HepG2 (cell line): ENCODE data around the gene TMEM117. TPM values are rescaled to one million over a fixed set of nuclear protein-coding genes. Genes with fewer than 3 reads are reported as not detected.

Source experiments
- ATAC-seq: fragments of 200-7000 bp; cut with Tn5 transposase; 3 replicates; pipeline ENCODE4 v1.9.1; 2020; ENCODE audit warnings: mild to moderate bottlenecking, moderate library complexity
- BruUV-seq: library from RNA; stranded (reverse); fragments of 400-500 nt; replicated peaks from 2 replicates; lab custom pipeline; 2021; lab: Mats Ljungman, UMichigan
- CTCF ChIA-PET: fragments of 300-600 bp; formaldehyde crosslinking; extraction: SDS; loops from one replicate; lab custom pipeline; 2021; ENCODE audit warnings: low total read pairs, inconsistent platforms, low intra/inter-chr PET ratio; lab: Yijun Ruan, JAX
- POLR2A ChIA-PET: fragments of 350-600 bp; sonication (Branson Sonifier 250); formaldehyde crosslinking; loops from one replicate; lab custom pipeline; 2020; ENCODE audit warnings: antibody characterized with exemption, inconsistent platforms; lab: Yijun Ruan, JAX
- DNase-seq: peaks from one replicate; pipeline ENCODE4 v3.0.0-alpha.2; 2015; ENCODE audit warnings: low spot score
- FAIRE-seq: peaks from 3 replicates; lab custom pipeline; 2011; peaks lifted over from hg19 to GRCh38; lab: Jason Lieb, UNC
- H2AFZ ChIP-seq: one replicate; pipeline ENCODE4 v1.6.1; 2011; ENCODE audit warnings: low read length, inconsistent platforms
- H3K27ac ChIP-seq: fragments of 300-600 bp; 3 replicates; pipeline ENCODE4 v1.8.0; 2011; ENCODE audit warnings: mixed run types, mild to moderate bottlenecking, mixed read lengths, low read length, inconsistent platforms; ENCODE audit not compliant: insufficient read depth; ENCODE audit errors: extremely low read length
- H3K27me3 ChIP-seq, 2 experiments: fragments of 200-600 bp in 1 of 2; 2 replicates in 1 of 2; 3 replicates in 1 of 2; pipeline versions ENCODE4 v1.6.0 to v1.8.0; 2011; ENCODE audit warnings: low read length in 2 of 2, mild to moderate bottlenecking in 2 of 2, moderate library complexity in 2 of 2, inconsistent platforms in 1 of 2; ENCODE audit not compliant: insufficient read depth in 2 of 2, control insufficient read depth in 1 of 2
- H3K36me3 ChIP-seq, 2 experiments: fragments of 200-600 bp in 1 of 2; replicated peaks in 1 of 2; 2 replicates in 1 of 2; 3 replicates in 1 of 2; pipeline versions ENCODE4 v1.5.1 to v1.8.0; 2011; ENCODE audit warnings: low read length in 2 of 2, inconsistent platforms in 1 of 2; ENCODE audit not compliant: insufficient read depth in 2 of 2, control insufficient read depth in 1 of 2
- H3K4me1 ChIP-seq: 2 replicates; pipeline ENCODE4 v1.5.1; 2012; ENCODE audit warnings: low read length, inconsistent platforms; ENCODE audit not compliant: insufficient read depth
- H3K4me2 ChIP-seq: 2 replicates; pipeline ENCODE4 v1.6.0; 2011; ENCODE audit warnings: low read depth, low read length, inconsistent platforms
- H3K4me3 ChIP-seq, 3 experiments: fragments of 200-600 bp in 1 of 3; sonication (generic), shearing (Covaris generic) in 1 of 3; replicated peaks in 1 of 3; 2 replicates each; pipeline ENCODE4 v1.5.1; 2011 to 2016; ENCODE audit warnings: low read length in 3 of 3, inconsistent platforms in 2 of 3, low read depth in 2 of 3, mild to moderate bottlenecking in 2 of 3, control low read depth in 1 of 3, mixed read lengths in 1 of 3; ENCODE audit not compliant: insufficient read depth in 1 of 3
- H3K79me2 ChIP-seq: one replicate; pipeline ENCODE4 v1.6.1; 2011; ENCODE audit warnings: low read length, inconsistent platforms; ENCODE audit not compliant: insufficient read depth
- H3K9ac ChIP-seq: 2 replicates; pipeline ENCODE4 v1.6.0; 2011; ENCODE audit warnings: mild to moderate bottlenecking, low read depth, low read length, inconsistent platforms; ENCODE audit not compliant: insufficient read depth
- H3K9me3 ChIP-seq: 2 replicates; pipeline ENCODE4 v1.5.1; 2012; ENCODE audit warnings: mild to moderate bottlenecking, low read length
- H4K20me1 ChIP-seq: 2 replicates; pipeline ENCODE4 v1.6.0; 2011; ENCODE audit warnings: inconsistent platforms, mild to moderate bottlenecking, low read length, moderate library complexity; ENCODE audit not compliant: insufficient read depth
- HDAC2 ChIP-seq: sonication (generic); formaldehyde crosslinking; IDR thresholded peaks from 2 replicates; pipeline ENCODE4 v1.4.0; 2020; ENCODE audit warnings: missing genetic modification reagents
- SNAPC2 ChIP-seq: sonication (generic); formaldehyde crosslinking; IDR thresholded peaks from 2 replicates; pipeline ENCODE4 v1.8.1; 2022; ENCODE audit warnings: mild to moderate bottlenecking, missing genetic modification reagents
- ZBTB40 ChIP-seq, 2 experiments: fragments of 450-650 bp in 1 of 2; sonication (generic) in 1 of 2; formaldehyde crosslinking in 1 of 2; IDR thresholded peaks; 2 replicates each; pipeline versions ENCODE4 v1.6.1 to v1.8.0; 2016 to 2022; ENCODE audit warnings: antibody characterized with exemption in 1 of 2, mild to moderate bottlenecking in 1 of 2, missing genetic modification reagents in 1 of 2
- ZNF382 ChIP-seq: sonication (generic); formaldehyde crosslinking; IDR thresholded peaks from 2 replicates; pipeline ENCODE4 v1.5.0; 2020; ENCODE audit warnings: missing genetic modification reagents, mild to moderate bottlenecking, borderline replicate concordance
- ZNF75D ChIP-seq: sonication (generic); formaldehyde crosslinking; IDR thresholded peaks from 2 replicates; pipeline ENCODE4 v1.8.1; 2023; ENCODE audit warnings: missing genetic modification reagents, mild to moderate bottlenecking, borderline replicate concordance
- WGBS: methylation state at CpG from one replicate; pipeline ENCODE4 v1.1.6; 2017; ENCODE audit warnings: low lambda C conversion rate; 5-methylcytosine and 5-hydroxymethylcytosine counted together
- in situ Hi-C: cut with HindIII; loops from 2 replicates; pipeline ENCODE4 v1.10.0; 2017; ENCODE audit warnings: low pct_unique_long_range_greater_than_20kb; ENCODE audit not compliant: extremely low pct_ligation_motif_present
- intact Hi-C: fragments of 100-400 bp; cut with micrococcal nuclease; formaldehyde crosslinking; loops from one replicate; pipeline ENCODE4 v1.10.0; 2022; ENCODE audit not compliant: unreplicated experiment
- polyA plus RNA-seq, 8 experiments: library from polyadenylated mRNA; depleted of rRNA in 3 of 8; stranded (reverse) in 7 of 8; unstranded in 1 of 8; fragments of >200 nt; fragmentation: Illumina TruSeq in 4 of 8; extraction: Trizol in 4 of 8; gene quantifications; 2 replicates each; pipeline versions ENCODE4 v1.2.1 to v1.2.3, GENCODE V29; 2011 to 2016; ENCODE audit warnings: low read depth in 4 of 8, missing spikeins in 1 of 8, mixed read lengths in 1 of 8; ENCODE audit not compliant: insufficient read depth in 1 of 8
- total RNA-seq, 5 experiments: library from RNA; depleted of rRNA; stranded (reverse); fragments of >200 nt; fragmentation: Illumina TruSeq; extraction: Trizol; gene quantifications; 2 replicates each; pipeline ENCODE4 v1.2.3, GENCODE V29; 2016; ENCODE audit warnings: low read depth in 1 of 5
- TF ChIP-seq, protein P1 (sequence below): sonication (generic); formaldehyde crosslinking; IDR thresholded peaks from 2 replicates; pipeline ENCODE4 v1.4.0; 2020; ENCODE audit warnings: mild to moderate bottlenecking, missing genetic modification reagents
- TF ChIP-seq, protein P2 (sequence below): IDR thresholded peaks from 2 replicates; pipeline ENCODE4 v1.6.1; 2016; ENCODE audit warnings: missing compliant biosample characterization, missing genetic modification reagents, borderline replicate concordance

The TMEM117 gene
- total and polyA plus RNA-seq, 2 of the 13 experiments (the other 11 are each of a cell fraction or from before 2014, with no cell fraction given): 2.8 to 8.5 TPM

DNA sequence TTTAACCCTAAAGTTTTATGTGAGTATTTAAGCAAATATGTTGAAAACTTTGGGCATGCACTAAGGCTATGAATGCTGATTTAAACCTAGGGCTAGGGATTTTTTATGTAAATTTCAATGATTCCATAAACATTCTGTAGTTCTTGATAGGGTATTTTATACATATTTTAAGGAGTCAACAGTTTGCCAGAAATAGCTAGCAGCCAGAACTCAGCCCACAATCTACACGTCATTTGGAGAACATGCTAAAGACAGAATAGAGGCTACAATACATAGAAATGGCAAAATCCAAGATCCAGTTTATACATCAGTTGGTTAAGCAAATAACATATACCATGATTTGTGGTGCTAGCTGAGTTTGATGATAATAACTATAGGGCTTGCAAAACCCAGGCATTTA lies 184.7 kb downstream of the TMEM117 start (continued):
- TF ChIP-seq, protein P1, sequence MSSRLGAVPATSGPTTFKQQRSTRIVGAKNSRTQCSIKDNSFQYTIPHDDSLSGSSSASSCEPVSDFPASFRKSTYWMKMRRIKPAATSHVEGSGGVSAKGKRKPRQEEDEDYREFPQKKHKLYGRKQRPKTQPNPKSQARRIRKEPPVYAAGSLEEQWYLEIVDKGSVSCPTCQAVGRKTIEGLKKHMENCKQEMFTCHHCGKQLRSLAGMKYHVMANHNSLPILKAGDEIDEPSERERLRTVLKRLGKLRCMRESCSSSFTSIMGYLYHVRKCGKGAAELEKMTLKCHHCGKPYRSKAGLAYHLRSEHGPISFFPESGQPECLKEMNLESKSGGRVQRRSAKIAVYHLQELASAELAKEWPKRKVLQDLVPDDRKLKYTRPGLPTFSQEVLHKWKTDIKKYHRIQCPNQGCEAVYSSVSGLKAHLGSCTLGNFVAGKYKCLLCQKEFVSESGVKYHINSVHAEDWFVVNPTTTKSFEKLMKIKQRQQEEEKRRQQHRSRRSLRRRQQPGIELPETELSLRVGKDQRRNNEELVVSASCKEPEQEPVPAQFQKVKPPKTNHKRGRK (CRISPR knock-in tag): no peak
- TF ChIP-seq, protein P2, sequence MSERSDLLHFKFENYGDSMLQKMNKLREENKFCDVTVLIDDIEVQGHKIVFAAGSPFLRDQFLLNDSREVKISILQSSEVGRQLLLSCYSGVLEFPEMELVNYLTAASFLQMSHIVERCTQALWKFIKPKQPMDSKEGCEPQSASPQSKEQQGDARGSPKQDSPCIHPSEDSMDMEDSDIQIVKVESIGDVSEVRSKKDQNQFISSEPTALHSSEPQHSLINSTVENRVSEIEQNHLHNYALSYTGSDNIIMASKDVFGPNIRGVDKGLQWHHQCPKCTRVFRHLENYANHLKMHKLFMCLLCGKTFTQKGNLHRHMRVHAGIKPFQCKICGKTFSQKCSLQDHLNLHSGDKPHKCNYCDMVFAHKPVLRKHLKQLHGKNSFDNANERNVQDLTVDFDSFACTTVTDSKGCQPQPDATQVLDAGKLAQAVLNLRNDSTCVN: no peak
- TF ChIP-seq ZNF382 (CRISPR knock-in tag): no peak
- no peak for TF ChIP-seq SNAPC2

- intact Hi-C loops: no loop called here
- Histone ChIP-seq H2AFZ (no peak overlapping the region), H4K20me1 (no peaks in the 10 kb centered on the region), H3K27ac (no peak overlapping the region), H3K4me2 (no peak overlapping the region), H3K79me2 (no peaks in the 10 kb centered on the region), H3K36me3 (no peaks in the 10 kb centered on the region), H3K9ac (no peak overlapping the region), H3K4me1 (no peaks in the 10 kb centered on the region), H3K27me3 (no peaks in the 10 kb centered on the region), H3K4me3 (no peak overlapping the region), H3K9me3 (no peaks in the 10 kb centered on the region)
- DNase-seq (no peak), FAIRE-seq (no peak), ATAC-seq (no peak)
- no TSS peak for BruUV-seq
- WGBS: 94% methylated on average over 1 of the region's 1 CpG
- CTCF ChIA-PET: no interaction called here
- POLR2A ChIA-PET: no interaction called here
- in situ Hi-C loops: loop anchor here (25.0 kb wide), 1 partner anchor 916 kb away; no protein-coding TSS in a partner anchor
- TF ChIP-seq ZNF75D (CRISPR knock-in tag) (no peak), HDAC2 (no peak), ZBTB40 (IDR thresholded peaks at IDR 0.05) (no peak), ZBTB40 (CRISPR knock-in tag; IDR thresholded peaks at IDR 0.05) (no peak)
These were observed 185.6 kb downstream of the TMEM117 start for GRCh38 chr12:44021471-44021971.
